Tibial artery (tissue), 4 donors: ENCODE results near the gene TSPAN32.

Source experiments
- DNase-seq, 2 donors: peaks; one replicate each; pipeline ENCODE4 v3.0.0-alpha.2; 2019
- H3K27ac ChIP-seq, 2 donors: fragments of 200-600 bp; sonication (generic) in 1 of 2; 1 replicate in 1 of 2; 2 replicates in 1 of 2; pipeline ENCODE4 v1.5.1; 2018 to 2019; ENCODE audit warnings: mild to moderate bottlenecking in 1 of 2
- H3K27me3 ChIP-seq, 2 donors: fragments of 200-600 bp; sonication (generic) in 1 of 2; one replicate each; pipeline versions ENCODE4 v1.5.1 to v1.6.0; 2016 to 2019
- H3K36me3 ChIP-seq, 3 donors: fragments of 200-600 bp; sonication (generic) in 2 of 3; one replicate each; pipeline ENCODE4 v1.5.1; 2016 to 2019; ENCODE audit warnings: mild to moderate bottlenecking in 2 of 3
- H3K4me1 ChIP-seq, 4 donors: fragments of 200-600 bp; sonication (generic) in 2 of 4; 1 replicate in 3 of 4; 2 replicates in 1 of 4; pipeline ENCODE4 v1.5.1; 2016 to 2019
- H3K4me3 ChIP-seq, 2 donors: fragments of 200-600 bp; sonication (generic) in 1 of 2; 1 replicate in 1 of 2; 2 replicates in 1 of 2; pipeline ENCODE4 v1.5.1; 2018 to 2019; ENCODE audit warnings: mild to moderate bottlenecking in 2 of 2
- H3K9me3 ChIP-seq, 3 donors: fragments of 200-600 bp; sonication (generic) in 1 of 3; one replicate each; pipeline ENCODE4 v1.5.1; 2016 to 2019
- intact Hi-C: fragments of 100-400 bp; cut with DNase I; formaldehyde crosslinking; loops from one replicate; pipeline ENCODE4 v1.15.0; 2023; ENCODE audit warnings: low total_unique reads
- TF ChIP-seq, protein P1 (sequence below), 2 experiments: fragments of 200-600 bp in 1 of 2; fragments of 450-650 bp in 1 of 2; IDR thresholded peaks; one replicate each; pipeline ENCODE4 v1.5.1; 2017 to 2019; ENCODE audit warnings: antibody characterized with exemption in 2 of 2, mild to moderate bottlenecking in 1 of 2, moderate library complexity in 1 of 2

TSPAN32 gene

DNA sequence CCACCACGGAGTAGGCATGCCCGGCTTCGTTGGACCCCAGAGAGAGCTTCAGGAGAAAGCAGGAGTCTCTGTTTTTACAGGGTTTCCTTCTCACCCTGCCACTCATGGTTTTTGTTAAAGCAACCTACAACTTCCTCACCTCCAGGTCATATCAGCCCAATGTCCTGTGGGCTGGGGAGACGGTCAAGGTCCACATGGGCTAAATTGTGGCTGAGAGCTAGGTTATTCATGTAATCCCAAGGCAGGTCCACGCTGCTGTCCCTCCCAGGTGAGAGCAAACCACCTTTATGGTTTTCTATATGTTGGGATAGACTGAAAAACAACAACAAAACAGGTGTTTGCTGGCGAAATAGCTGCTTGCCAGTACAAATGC, 19.5 kb downstream of the TSPAN32 start:
- Histone ChIP-seq H3K27ac (no peak overlapping the region), H3K27me3 (no peaks in the 10 kb centered on the region), H3K4me3 (no peak overlapping the region), H3K9me3 (peaks cover 0 to 4% (median 0%) of the 10 kb centered on the region in 3 donors), H3K4me1 (no peaks in the 10 kb centered on the region), H3K36me3 (no peaks in the 10 kb centered on the region)
- DNase-seq = peak in 1 of 2 donors; percentile 34
- TF ChIP-seq, protein P1, sequence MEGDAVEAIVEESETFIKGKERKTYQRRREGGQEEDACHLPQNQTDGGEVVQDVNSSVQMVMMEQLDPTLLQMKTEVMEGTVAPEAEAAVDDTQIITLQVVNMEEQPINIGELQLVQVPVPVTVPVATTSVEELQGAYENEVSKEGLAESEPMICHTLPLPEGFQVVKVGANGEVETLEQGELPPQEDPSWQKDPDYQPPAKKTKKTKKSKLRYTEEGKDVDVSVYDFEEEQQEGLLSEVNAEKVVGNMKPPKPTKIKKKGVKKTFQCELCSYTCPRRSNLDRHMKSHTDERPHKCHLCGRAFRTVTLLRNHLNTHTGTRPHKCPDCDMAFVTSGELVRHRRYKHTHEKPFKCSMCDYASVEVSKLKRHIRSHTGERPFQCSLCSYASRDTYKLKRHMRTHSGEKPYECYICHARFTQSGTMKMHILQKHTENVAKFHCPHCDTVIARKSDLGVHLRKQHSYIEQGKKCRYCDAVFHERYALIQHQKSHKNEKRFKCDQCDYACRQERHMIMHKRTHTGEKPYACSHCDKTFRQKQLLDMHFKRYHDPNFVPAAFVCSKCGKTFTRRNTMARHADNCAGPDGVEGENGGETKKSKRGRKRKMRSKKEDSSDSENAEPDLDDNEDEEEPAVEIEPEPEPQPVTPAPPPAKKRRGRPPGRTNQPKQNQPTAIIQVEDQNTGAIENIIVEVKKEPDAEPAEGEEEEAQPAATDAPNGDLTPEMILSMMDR (IDR thresholded peaks at IDR 0.05) = no peak
- intact Hi-C loops = no loop called here

DNA sequence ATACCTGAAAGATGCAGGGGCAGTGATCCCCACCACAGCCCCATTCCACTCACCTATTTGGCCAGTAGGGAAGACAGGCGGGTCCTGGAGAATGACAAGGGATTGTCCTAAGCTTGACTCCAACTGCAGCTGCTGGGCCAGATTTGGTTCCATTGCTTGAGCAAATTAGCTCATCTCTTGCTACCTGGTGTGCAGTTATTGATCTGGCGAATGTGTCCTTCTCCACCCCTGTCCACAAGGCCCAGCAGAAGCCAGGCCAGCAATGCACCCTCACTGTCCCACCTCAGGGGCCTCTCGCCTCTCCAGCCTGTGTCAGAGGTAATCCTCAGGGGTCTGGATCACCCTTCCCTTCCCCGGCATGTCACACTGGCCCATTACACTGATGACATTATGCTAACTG, 23.3 kb downstream of the TSPAN32 start:
- H3K9me3 ChIP-seq = no peaks in the 10 kb centered on the region
- no peak for DNase-seq
- no peaks in the 10 kb centered on the region for H3K36me3 ChIP-seq
- no peak overlapping the region for H3K27ac ChIP-seq
- H3K4me1 ChIP-seq = no peaks in the 10 kb centered on the region
- no peak overlapping the region for H3K4me3 ChIP-seq
- H3K27me3 ChIP-seq = no peaks in the 10 kb centered on the region
- TF ChIP-seq, protein P1 (IDR thresholded peaks at IDR 0.05) = no peak
- intact Hi-C loops = no loop called here

DNA sequence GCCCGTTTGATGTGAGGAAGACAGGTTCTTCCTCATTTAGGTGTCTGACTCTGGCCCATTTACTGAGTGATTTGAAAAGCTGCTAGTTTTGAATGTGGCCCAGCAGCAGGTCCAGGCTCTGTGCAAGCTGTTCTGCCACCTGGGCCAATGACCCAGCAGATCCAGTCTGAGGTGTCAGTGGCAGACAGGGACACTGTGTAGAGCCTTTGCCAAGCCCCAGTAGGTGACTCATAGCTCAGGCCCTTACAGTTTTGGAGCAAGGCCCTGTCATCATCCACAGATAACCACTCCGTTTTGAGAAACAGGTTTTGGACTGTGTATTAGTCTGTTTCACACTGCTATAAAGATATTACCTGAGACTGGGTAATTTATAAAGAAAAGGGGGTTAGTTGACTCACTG, 23.9 kb downstream of the TSPAN32 start:
- H3K27ac ChIP-seq = no peak overlapping the region
- no peak for DNase-seq
- H3K27me3 ChIP-seq = no peaks in the 10 kb centered on the region
- TF ChIP-seq, protein P1 (IDR thresholded peaks at IDR 0.05) = no peak
- H3K4me1 ChIP-seq = no peaks in the 10 kb centered on the region
- no peak overlapping the region for H3K4me3 ChIP-seq
- H3K36me3 ChIP-seq = no peaks in the 10 kb centered on the region
- intact Hi-C loops = no loop called here
- H3K9me3 ChIP-seq = no peaks in the 10 kb centered on the region

GRCh38 chr11:2327032-2327431, 25.2 kb downstream of the TSPAN32 start:
- Histone ChIP-seq H3K4me1 (no peaks in the 10 kb centered on the region), H3K27me3 (no peaks in the 10 kb centered on the region), H3K36me3 (no peaks in the 10 kb centered on the region), H3K9me3 (no peaks in the 10 kb centered on the region), H3K27ac (no peak overlapping the region), H3K4me3 (no peak overlapping the region)
- TF ChIP-seq, protein P1 (IDR thresholded peaks at IDR 0.05) = no peak
- intact Hi-C loops = no loop called here
- no peak for DNase-seq

DNA sequence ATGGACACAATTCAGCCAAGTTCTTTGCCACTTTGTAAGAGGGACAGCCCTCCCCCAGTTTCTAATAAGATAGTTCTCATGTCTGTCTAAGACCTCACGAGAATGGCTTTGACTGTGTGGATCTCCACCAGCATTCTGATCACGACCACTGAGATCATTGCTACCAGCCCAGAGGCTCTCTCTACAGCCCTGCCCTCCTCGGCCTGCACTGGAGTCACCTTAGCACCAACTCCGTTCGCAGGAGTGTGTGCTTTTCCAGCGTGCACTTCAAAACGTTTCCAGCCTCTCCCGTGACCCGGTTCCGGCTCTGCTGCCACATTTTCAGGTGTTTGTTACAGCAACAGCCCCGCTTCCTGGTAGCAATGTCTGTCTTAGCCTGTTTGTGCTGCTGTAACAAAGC, 26.2 kb downstream of the TSPAN32 start:
- no peaks in the 10 kb centered on the region for H3K4me1 ChIP-seq
- DNase-seq = no peak
- no peak overlapping the region for H3K27ac ChIP-seq
- no peak overlapping the region for H3K4me3 ChIP-seq
- intact Hi-C loops = no loop called here
- TF ChIP-seq, protein P1 (IDR thresholded peaks at IDR 0.05) = no peak
- H3K36me3 ChIP-seq = no peaks in the 10 kb centered on the region
- no peaks in the 10 kb centered on the region for H3K9me3 ChIP-seq
- no peaks in the 10 kb centered on the region for H3K27me3 ChIP-seq

GRCh38 chr11:2328656-2329354, 27.0 kb downstream of the TSPAN32 start:
- Histone ChIP-seq H3K27me3 (no peaks in the 10 kb centered on the region), H3K9me3 (no peaks in the 10 kb centered on the region), H3K4me1 (no peaks in the 10 kb centered on the region), H3K4me3 (no peak overlapping the region), H3K36me3 (no peaks in the 10 kb centered on the region), H3K27ac (no peak overlapping the region)
- DNase-seq = no peak
- intact Hi-C loops = no loop called here
- TF ChIP-seq, protein P1 (IDR thresholded peaks at IDR 0.05) = no peak
